GM20000 (cell line): ENCODE data around the gene PLCB4.

Source experiments
- DNase-seq: peaks from one replicate; pipeline ENCODE4 v3.0.0; 2012; ENCODE audit warnings: low spot score
- TF ChIP-seq, protein P1 (sequence below): IDR thresholded peaks from 2 replicates; pipeline ENCODE4 v1.5.1; 2012; ENCODE audit warnings: mild to moderate bottlenecking, control low read depth; ENCODE audit errors: extremely low read depth, missing control alignments

Gene PLCB4

DNA sequence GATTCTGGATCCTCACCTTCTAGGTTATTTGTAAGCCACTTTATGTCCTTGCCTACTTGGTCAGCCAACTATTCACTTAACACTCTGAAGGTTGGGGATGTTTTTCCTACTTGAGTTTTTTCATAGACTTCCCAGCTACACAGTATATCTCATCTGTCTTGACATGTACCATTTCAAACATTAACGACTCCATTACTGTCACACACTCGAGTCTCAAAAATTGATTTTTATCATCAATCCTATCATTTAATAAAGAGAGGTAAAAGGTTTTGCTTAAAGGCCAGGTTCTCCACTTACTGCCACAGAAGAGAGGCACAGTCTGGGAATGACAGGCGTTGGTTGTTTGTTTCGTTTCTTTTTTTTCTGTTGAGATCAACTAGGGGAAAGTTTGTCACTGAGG, 407.3 kb downstream of the PLCB4 start:
- TF ChIP-seq, protein P1, sequence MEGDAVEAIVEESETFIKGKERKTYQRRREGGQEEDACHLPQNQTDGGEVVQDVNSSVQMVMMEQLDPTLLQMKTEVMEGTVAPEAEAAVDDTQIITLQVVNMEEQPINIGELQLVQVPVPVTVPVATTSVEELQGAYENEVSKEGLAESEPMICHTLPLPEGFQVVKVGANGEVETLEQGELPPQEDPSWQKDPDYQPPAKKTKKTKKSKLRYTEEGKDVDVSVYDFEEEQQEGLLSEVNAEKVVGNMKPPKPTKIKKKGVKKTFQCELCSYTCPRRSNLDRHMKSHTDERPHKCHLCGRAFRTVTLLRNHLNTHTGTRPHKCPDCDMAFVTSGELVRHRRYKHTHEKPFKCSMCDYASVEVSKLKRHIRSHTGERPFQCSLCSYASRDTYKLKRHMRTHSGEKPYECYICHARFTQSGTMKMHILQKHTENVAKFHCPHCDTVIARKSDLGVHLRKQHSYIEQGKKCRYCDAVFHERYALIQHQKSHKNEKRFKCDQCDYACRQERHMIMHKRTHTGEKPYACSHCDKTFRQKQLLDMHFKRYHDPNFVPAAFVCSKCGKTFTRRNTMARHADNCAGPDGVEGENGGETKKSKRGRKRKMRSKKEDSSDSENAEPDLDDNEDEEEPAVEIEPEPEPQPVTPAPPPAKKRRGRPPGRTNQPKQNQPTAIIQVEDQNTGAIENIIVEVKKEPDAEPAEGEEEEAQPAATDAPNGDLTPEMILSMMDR, result no peak
- no peak for DNase-seq

DNA sequence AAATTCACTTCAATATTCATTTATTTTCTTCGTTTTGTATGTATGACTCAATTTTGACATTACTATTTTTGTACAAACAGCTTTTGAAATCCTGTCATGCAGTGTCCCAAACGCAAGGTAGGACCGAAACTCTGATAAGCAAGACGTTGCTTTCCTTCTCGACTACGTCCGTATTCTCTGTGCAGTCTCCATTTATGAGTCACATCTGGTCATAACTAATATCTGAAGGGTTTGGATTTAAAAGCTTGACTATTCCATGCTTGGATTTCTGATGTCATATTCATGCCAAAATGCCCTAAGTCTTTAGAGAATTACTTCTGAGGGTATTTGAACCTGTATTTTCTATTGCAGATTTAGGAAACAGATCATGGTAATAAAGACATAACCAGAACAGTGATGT, 407.8 kb downstream of the PLCB4 start:
- TF ChIP-seq, protein P1, result no peak

DNA sequence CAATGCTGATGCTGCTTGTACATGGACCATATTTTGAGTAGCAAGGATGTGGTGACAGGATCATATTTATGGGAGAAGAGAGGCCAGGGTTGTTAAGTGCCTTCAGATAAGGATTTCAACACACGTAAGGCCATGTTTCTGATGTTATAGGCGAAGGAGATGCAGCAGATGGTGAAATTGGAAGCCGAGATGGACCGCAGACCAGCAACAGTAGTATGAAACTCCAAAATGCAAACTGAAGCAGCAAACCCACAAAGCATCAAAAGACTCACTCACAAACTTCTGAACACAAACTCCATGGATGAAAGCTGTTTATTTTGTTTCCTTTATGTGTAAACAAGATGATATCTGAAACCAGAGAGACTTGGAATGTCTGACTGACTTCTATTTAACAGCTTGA, 409.9 kb downstream of the PLCB4 start:
- TF ChIP-seq, protein P1, result no peak
- DNase-seq, result no peak

More for the DNA sequence above, 407.8 kb downstream of the PLCB4 start:
- no peak for DNase-seq

DNA sequence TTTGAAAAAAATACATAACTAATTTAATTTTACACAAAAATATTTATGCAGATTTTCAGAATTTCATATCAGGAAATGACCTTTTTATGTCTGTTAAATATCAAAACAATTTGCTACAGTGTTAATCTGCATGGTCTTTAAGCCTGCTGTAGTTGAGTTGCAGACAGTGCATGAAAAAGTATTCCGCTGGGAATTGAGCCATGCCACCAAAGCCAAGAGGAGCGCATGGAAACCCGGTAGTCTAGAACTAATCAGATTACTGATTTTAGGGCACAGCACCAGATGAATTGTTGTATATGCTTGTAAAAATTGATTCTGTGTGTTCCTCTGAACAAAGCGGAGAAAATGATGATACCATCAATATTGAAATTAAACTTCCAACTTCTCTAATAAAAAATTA, 411.2 kb downstream of the PLCB4 start:
- TF ChIP-seq, protein P1, result no peak
- DNase-seq, result no peak

DNA sequence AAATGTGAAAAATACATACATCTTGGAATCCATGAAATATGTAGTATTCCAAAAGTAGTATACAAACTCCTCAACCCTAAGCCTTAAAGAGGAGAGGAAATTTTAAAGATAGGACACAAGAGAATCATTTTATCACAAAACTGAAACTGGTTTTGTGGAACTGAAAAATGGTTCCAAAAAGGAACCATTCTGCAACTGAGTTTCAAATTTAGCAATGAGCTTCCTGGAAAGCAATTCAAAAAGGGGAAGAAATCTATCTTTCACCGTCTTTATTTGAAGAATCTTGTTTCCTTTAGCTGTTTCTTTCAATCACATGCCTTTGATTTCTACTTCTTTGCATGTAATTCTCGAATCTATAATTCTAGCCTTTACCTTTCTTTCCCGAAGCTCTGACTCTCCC, 413.3 kb downstream of the PLCB4 start:
- DNase-seq, result no peak
- TF ChIP-seq, protein P1, result no peak

DNA sequence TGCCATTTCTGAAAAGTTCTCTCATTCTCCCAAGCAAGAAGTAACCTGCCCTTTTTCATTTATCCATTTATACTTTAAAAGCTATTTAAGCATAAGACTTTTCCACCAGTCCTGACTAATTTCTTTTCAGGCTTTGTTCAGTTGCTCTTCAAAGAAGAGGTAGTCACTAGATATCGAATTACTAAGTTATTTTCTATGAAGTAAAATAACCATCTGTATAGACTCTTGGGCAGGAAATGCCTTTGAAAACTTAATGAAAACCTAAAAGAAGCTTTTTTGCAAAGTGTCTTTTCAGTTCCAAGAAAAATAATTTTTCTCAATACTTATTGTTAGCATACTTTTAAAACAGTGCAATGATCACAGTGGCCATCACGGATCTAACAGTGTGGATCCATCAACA, 414.2 kb downstream of the PLCB4 start:
- DNase-seq, result no peak
- TF ChIP-seq, protein P1, result no peak

DNA sequence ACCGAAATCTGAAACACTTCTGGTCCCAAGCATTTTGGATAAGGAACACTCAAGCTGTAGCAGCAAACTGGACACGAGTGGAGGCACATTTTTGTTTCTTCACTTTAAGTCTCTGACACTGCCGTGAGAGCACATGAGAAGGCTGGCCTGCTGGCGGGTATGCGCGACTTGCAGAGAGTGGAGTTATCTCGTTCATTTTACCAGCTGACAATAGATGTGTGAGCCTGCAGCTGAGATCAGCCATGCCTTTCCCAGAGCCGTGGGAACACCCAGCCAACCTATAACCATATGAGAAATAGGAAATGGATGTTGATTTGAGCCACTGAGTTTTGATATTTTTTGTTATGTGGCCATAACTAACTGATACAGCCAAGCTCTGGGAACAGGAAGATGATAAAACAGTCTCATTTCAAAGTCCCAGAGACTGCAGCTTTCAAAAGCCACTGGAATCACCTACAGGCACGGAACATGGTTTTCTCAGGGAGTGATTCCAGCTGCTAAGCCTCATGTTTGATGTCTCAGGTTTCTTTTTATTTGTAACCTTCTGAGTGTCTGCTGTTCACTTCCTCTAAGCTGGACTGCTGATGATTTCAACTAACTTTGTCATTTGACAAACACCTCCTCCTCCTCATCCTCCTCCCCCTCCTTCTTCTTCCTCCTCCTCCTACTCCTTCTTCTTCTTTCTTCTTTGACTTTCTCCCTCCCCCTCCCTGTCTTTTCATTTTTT, 416.9 kb downstream of the PLCB4 start:
- no peak for DNase-seq
- TF ChIP-seq, protein P1, result no peak
